Measurements from ENCODE around the gene HCAR3. TPM values are rescaled to one million over a fixed set of nuclear protein-coding genes. Genes with fewer than 3 reads are reported as not detected.

HCAR3 gene
- total and polyA plus RNA-seq, 2 experiments from 2014 or later = not detected

DNA sequence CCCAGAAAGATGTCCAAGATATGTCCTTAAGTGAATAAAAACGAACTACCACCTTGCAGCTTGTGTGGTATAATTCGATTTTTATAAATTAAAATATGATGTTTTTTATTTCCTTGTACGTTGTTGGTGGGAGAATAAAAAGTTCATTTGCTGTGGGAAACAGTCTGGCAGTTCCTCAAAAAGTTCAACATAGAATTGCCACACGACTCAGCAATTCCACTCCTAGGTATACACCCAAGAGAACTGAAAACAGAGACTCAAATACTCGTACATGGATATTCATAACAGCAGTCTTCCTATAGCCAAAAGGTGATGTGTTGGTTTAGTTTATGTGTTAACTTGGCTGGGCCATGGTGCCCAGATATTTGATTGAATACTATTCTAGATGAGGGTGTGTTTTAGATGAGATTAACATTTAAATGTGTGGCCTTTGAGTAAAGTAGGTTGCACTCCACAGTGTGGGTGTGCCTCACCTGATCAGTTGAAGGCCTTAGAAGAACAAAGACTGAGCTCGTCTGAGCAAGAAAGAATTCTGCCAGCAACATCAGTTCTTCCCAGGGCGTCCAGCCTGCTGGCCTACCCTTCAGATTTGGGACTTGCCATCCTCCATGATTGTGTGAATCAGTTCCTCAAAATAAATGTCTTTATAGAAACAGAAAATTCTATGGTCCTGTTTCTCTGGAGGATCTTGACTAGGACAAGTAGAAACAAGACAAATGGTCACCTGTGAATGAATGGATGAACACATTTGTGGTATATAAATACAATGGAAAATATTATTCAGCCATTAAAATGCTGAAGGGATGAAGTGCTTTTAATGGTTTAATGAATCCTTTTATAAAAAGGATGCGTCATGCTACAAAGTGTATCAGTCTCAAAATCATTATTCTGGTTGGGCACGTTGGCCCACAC lies 30.9 kb upstream of the HCAR3 start (continued):
- TF ChIP-seq REST (IDR thresholded peaks at IDR 0.05; ENCODE audit: unreplicated experiment) (no peak), EZH2 (IDR thresholded peaks at IDR 0.05; ENCODE audit: low read depth, unreplicated experiment) (no peak), ZNF114 (CRISPR knock-in tag; IDR thresholded peaks at IDR 0.05) (no peak), STAT1 (IDR thresholded peaks at IDR 0.05; ENCODE audit: unreplicated experiment) (no peak), POLR2AphosphoS5 (IDR thresholded peaks at IDR 0.05; ENCODE audit: low read depth) (no peak)
- TF ChIP-seq, protein P1, sequence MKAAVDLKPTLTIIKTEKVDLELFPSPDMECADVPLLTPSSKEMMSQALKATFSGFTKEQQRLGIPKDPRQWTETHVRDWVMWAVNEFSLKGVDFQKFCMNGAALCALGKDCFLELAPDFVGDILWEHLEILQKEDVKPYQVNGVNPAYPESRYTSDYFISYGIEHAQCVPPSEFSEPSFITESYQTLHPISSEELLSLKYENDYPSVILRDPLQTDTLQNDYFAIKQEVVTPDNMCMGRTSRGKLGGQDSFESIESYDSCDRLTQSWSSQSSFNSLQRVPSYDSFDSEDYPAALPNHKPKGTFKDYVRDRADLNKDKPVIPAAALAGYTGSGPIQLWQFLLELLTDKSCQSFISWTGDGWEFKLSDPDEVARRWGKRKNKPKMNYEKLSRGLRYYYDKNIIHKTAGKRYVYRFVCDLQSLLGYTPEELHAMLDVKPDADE (IDR thresholded peaks at IDR 0.05) = no peak

- H2AFZ ChIP-seq = no peak overlapping the region
- Mint-ChIP-seq H3K27ac (no peak overlapping the region), H3K4me3 (no peak overlapping the region), H3K4me1 (no peaks in the 10 kb centered on the region), H3K9me3 (no peaks in the 10 kb centered on the region), H3K36me3 (ENCODE audit: low read depth) (no peaks in the 10 kb centered on the region), H3K27me3 (ENCODE audit: insufficient read depth, low read depth, poor library complexity) (no peaks in the 10 kb centered on the region)
- H3K9me2 ChIP-seq (ENCODE audit: insufficient read depth) = no peaks in the 10 kb centered on the region
- H3K4me2 ChIP-seq = no peak overlapping the region
- H3K4me3 ChIP-seq = no peak overlapping the region
- no peaks in the 10 kb centered on the region for H3K79me2 ChIP-seq (replicated peaks; ENCODE audit: insufficient read depth)
- H3K4me1 ChIP-seq (ENCODE audit: insufficient read depth) = no peaks in the 10 kb centered on the region
- H3K27me3 ChIP-seq (ENCODE audit: insufficient read depth) = no peaks in the 10 kb centered on the region
- DNase-seq (ENCODE audit: low spot score) (no peak), ATAC-seq (no peak)
- no peaks in the 10 kb centered on the region for H3F3A ChIP-seq (replicated peaks; ENCODE audit: low read depth)
- H4K20me1 ChIP-seq (replicated peaks; ENCODE audit: insufficient read depth) = no peaks in the 10 kb centered on the region
- H3K36me3 ChIP-seq (ENCODE audit: insufficient read depth) = no peaks in the 10 kb centered on the region
- no peak overlapping the region for H3K27ac ChIP-seq (ENCODE audit: low read depth)
- TF ChIP-seq ZNF331 (CRISPR knock-in tag; IDR thresholded peaks at IDR 0.05; ENCODE audit: low read depth) (no peak), EZH2phosphoT487 (IDR thresholded peaks at IDR 0.05; ENCODE audit: unreplicated experiment) (no peak), CREB1 (CRISPR knock-in tag; IDR thresholded peaks at IDR 0.05; ENCODE audit: low read depth) (no peak), STAT1 (IDR thresholded peaks at IDR 0.05; ENCODE audit: unreplicated experiment) (no peak), EZH2 (IDR thresholded peaks at IDR 0.05; ENCODE audit: low read depth, unreplicated experiment) (no peak), POLR2AphosphoS5 (IDR thresholded peaks at IDR 0.05; ENCODE audit: low read depth) (no peak)
- TF ChIP-seq, protein P2, sequence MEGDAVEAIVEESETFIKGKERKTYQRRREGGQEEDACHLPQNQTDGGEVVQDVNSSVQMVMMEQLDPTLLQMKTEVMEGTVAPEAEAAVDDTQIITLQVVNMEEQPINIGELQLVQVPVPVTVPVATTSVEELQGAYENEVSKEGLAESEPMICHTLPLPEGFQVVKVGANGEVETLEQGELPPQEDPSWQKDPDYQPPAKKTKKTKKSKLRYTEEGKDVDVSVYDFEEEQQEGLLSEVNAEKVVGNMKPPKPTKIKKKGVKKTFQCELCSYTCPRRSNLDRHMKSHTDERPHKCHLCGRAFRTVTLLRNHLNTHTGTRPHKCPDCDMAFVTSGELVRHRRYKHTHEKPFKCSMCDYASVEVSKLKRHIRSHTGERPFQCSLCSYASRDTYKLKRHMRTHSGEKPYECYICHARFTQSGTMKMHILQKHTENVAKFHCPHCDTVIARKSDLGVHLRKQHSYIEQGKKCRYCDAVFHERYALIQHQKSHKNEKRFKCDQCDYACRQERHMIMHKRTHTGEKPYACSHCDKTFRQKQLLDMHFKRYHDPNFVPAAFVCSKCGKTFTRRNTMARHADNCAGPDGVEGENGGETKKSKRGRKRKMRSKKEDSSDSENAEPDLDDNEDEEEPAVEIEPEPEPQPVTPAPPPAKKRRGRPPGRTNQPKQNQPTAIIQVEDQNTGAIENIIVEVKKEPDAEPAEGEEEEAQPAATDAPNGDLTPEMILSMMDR (conservative IDR thresholded peaks at IDR 0.05; ENCODE audit: low read depth in 2 of 2) = no peak
These were observed 27.4 kb upstream of the HCAR3 start for GRCh38 chr12:122743895-122744525.
